Measurements from ENCODE around the gene GPR85.

GPR85 gene

DNA sequence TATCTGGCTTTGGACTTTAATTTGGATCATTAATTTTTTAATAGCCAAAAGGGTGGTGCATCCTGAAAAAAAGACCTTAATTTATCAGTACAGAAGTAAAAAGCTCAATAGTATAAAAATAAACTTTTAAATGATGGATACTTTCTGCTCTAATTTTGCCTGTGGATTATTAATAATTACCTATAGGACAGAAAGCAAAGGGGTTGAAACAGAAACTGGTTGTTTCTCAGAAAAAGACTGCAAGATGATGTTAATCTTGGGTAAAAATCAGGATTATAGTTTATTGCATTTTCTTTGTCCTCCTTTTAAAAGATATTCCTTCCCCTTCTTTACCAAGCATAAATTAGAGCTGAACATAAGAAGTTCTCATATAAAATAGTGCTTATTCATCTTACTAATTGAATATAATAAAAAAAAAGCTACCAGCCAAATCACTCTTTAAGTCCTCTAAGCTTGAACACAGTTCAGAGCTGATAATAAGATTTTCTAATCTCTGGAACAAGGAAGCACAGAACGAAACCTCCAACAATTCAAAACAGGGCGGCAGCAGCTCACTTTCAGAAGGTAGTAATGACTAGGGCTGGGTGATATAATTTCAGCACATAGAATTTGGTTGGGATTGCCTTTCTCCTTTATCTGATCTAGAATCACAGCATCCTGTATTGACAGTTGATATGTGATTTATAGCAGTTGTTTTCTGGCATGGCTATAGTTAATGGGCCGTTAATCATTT, 8.1 kb upstream of the GPR85 start:
- TF ChIP-seq, protein P1, sequence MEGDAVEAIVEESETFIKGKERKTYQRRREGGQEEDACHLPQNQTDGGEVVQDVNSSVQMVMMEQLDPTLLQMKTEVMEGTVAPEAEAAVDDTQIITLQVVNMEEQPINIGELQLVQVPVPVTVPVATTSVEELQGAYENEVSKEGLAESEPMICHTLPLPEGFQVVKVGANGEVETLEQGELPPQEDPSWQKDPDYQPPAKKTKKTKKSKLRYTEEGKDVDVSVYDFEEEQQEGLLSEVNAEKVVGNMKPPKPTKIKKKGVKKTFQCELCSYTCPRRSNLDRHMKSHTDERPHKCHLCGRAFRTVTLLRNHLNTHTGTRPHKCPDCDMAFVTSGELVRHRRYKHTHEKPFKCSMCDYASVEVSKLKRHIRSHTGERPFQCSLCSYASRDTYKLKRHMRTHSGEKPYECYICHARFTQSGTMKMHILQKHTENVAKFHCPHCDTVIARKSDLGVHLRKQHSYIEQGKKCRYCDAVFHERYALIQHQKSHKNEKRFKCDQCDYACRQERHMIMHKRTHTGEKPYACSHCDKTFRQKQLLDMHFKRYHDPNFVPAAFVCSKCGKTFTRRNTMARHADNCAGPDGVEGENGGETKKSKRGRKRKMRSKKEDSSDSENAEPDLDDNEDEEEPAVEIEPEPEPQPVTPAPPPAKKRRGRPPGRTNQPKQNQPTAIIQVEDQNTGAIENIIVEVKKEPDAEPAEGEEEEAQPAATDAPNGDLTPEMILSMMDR (IDR thresholded peaks at IDR 0.05; ENCODE audit: low read depth, low read length), result no peak
- DNase-seq (ENCODE audit: extremely low read depth, low read depth), result no peak

DNA sequence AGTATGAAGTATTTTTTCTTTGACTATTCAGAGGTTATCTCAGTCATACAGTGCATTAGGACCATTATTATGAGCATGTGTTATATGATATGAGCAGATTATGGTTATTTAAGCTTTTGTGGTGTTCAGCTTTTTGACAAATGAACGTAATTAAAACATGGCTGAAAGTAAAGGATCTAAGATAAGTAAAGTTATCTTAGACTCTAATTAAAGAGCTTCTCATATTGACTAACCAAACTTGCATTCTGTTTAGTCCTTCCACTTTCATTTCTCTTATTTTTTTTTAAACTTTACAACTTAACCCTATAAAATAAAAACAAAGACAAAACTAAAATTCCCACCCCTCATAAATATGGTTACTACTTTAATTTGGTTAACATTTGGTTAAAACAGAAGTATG, 6.9 kb upstream of the GPR85 start:
- TF ChIP-seq, protein P1 (IDR thresholded peaks at IDR 0.05; ENCODE audit: low read depth, low read length), result no peak
- no peak for DNase-seq (ENCODE audit: extremely low read depth, low read depth)

DNA sequence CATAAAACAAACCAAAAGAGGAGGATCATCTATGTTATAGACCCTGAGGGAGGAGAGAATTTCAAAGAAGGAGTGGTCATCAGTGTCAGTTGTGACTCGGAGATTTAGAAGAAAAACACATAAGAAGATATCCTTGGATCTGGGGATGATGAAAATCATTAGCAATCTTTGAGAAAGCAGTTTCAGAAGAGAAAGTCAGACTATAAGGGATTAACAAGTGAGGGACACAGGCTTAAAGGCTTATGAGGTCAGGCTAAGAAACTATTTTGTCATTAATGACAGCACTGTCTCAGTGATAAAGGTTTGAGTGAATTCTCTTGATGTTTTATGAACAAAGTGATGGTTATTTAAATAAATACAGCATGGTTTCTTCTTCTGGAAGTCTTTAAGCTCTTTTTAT, 6.1 kb upstream of the GPR85 start:
- DNase-seq (ENCODE audit: extremely low read depth, low read depth), result no peak

DNA sequence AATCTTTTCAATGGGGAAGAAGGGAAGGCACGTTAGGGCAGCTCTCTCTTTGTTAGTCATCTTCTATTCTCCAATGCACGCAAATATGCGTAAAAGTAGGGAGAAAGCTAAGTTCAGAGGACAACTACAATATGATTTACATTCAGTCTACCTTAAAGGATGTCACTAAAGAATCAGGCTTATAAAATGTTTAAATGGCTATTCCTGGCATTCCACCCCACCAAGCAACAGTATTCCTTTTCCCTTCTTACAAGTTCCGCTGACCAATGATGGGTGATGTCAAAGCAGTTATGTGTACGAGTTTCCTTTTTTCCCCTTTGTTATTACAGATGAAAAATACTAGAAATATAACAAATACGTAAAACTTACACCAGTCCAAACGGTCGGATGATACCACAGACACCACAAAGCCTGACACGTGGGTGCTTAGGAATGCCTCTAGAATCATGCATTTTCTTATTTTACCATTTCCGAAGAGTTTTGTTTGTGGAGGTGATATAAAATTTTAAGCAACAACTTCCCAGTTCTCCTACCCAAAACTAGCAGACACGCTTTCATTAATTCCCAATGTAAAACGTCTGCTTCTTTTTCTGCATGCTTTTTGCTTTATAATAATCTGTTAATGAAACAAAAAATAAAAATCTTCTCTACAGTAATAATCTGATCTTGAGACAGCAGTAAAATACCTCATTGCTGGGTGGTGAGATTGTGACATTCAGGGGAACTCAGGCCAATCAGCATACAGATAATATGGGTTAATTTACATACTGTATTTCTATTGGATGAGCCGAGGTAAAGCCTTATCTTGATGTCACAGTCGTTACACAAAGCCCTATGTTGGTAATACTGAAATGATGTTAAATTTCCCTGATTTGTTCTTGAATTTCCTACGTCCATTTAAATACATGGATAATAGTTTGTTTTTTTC, 708 bp upstream of the GPR85 start:
- TF ChIP-seq, protein P1 (IDR thresholded peaks at IDR 0.05; ENCODE audit: low read depth, low read length), result no peak

More for the DNA sequence above, 6.1 kb upstream of the GPR85 start:
- TF ChIP-seq, protein P1 (IDR thresholded peaks at IDR 0.05; ENCODE audit: low read depth, low read length), result no peak

GRCh38 chr7:113085781-113086390, 741 bp downstream of the GPR85 start:
- TF ChIP-seq, protein P1 (IDR thresholded peaks at IDR 0.05; ENCODE audit: low read depth, low read length), result no peak
- DNase-seq (ENCODE audit: extremely low read depth, low read depth), result no peak

More for the DNA sequence above, 708 bp upstream of the GPR85 start:
- peak; percentile 46 for DNase-seq (ENCODE audit: extremely low read depth, low read depth)

GRCh38 chr7:113084496-113085172, 2.0 kb downstream of the GPR85 start:
- DNase-seq (ENCODE audit: extremely low read depth, low read depth), result no peak
- TF ChIP-seq, protein P1 (IDR thresholded peaks at IDR 0.05; ENCODE audit: low read depth, low read length), result no peak

Measured in AG09319 (cell line).